T follicular helper cell (primary cell): Measurements from ENCODE around the gene SMIM14.
"Not testable (repeated sequence)": the region's sequence is repeated elsewhere in the genome, so short reads cannot be mapped to it uniquely, and the experiment has no call there.

ENCODE experiments used
- DNase-seq: peaks from one replicate; pipeline ENCODE4 v3.0.0-alpha.2; 2020; ENCODE audit warnings: low read depth
- total RNA-seq, 2 experiments: gene quantifications; one replicate each; lab custom pipeline; 2026; lab: John Stamatoyannopoulos, UW

Gene SMIM14
- 1.1 to 27.0 reads per million in 2 experiments for total RNA-seq

- peak; percentile 77 for DNase-seq
Observed at GRCh38 chr4:39638354-39639239, at the start of gene SMIM14. Gene SMIM14 (minus strand): TSS chr4:39638865. CDS start chr4:39605145, 33,720 bp downstream.

GRCh38 chr4:39687014-39687413, 48.3 kb upstream of the SMIM14 start:
- no peak for DNase-seq

- DNase-seq: no peak
Observed at GRCh38 chr4:39685990-39686389, 47.3 kb upstream of the SMIM14 start.

- DNase-seq: no peak
Observed at GRCh38 chr4:39682138-39682537, 43.5 kb upstream of the SMIM14 start.

GRCh38 chr4:39681003-39681402, 42.3 kb upstream of the SMIM14 start:
- DNase-seq: not testable (repeated sequence)

- DNase-seq: not testable (repeated sequence)
Observed at GRCh38 chr4:39675681-39676080, 37.0 kb upstream of the SMIM14 start.

GRCh38 chr4:39670296-39670695, 31.6 kb upstream of the SMIM14 start:
- not testable (repeated sequence) for DNase-seq

- no peak for DNase-seq
Observed at GRCh38 chr4:39668887-39669286, 30.2 kb upstream of the SMIM14 start.

GRCh38 chr4:39667706-39668105, 29.0 kb upstream of the SMIM14 start:
- DNase-seq: no peak

- no peak for DNase-seq
Observed at GRCh38 chr4:39664828-39665731, 26.4 kb upstream of the SMIM14 start.

- DNase-seq: no peak
Observed at GRCh38 chr4:39662683-39663082, 24.0 kb upstream of the SMIM14 start.

- no peak for DNase-seq
Observed at GRCh38 chr4:39660757-39661156, 22.1 kb upstream of the SMIM14 start.

- DNase-seq: no peak
Observed at GRCh38 chr4:39660045-39660444, 21.4 kb upstream of the SMIM14 start.

- no peak for DNase-seq
Observed at GRCh38 chr4:39658756-39659155, 20.1 kb upstream of the SMIM14 start.

GRCh38 chr4:39657465-39657864, 18.8 kb upstream of the SMIM14 start:
- no peak for DNase-seq

GRCh38 chr4:39656638-39657037, 18.0 kb upstream of the SMIM14 start:
- DNase-seq: not testable (repeated sequence)

GRCh38 chr4:39655876-39656275, 17.2 kb upstream of the SMIM14 start:
- DNase-seq: no peak

- no peak for DNase-seq
Observed at GRCh38 chr4:39655211-39655610, 16.5 kb upstream of the SMIM14 start.

GRCh38 chr4:39651586-39651985, 12.9 kb upstream of the SMIM14 start:
- DNase-seq: not testable (repeated sequence)

GRCh38 chr4:39649639-39650265, 11.1 kb upstream of the SMIM14 start:
- no peak for DNase-seq

GRCh38 chr4:39648827-39649558, 10.3 kb upstream of the SMIM14 start:
- DNase-seq: no peak
